Immature natural killer cell (primary cell): Measurements from ENCODE around the gene DIP2A. TPM values are rescaled to one million over a fixed set of nuclear protein-coding genes. Genes with fewer than 3 reads are reported as not detected.
A peak's percentile ranks its signal among the peaks of the same experiment; 100 is the strongest.
"Not testable (repeated sequence)": the region's sequence is repeated elsewhere in the genome, so short reads cannot be mapped to it uniquely, and the experiment has no call there.

Experiments used
- DNase-seq, 3 donors: peaks; one replicate each; pipeline ENCODE4 v3.0.0; 2022; ENCODE audit warnings: mixed read lengths in 1 of 3
- H3K27ac Mint-ChIP-seq, 6 donors: one replicate each; pipeline ENCODE4 v1.8.0; 2020; ENCODE audit warnings: mixed read lengths in 6 of 6, mild to moderate bottlenecking in 5 of 6, inconsistent platforms in 4 of 6, moderate library complexity in 3 of 6
- H3K27me3 Mint-ChIP-seq, 3 donors: one replicate each; pipeline ENCODE4 v1.8.0; 2020 to 2021; ENCODE audit warnings: low read depth in 3 of 3, mild to moderate bottlenecking in 3 of 3, mixed read lengths in 3 of 3, moderate library complexity in 3 of 3, inconsistent platforms in 1 of 3
- H3K36me3 Mint-ChIP-seq, 3 donors: one replicate each; pipeline ENCODE4 v1.8.0; 2020; ENCODE audit warnings: mixed read lengths in 3 of 3, inconsistent platforms in 2 of 3, mild to moderate bottlenecking in 2 of 3
- H3K4me1 Mint-ChIP-seq, 2 donors: one replicate each; pipeline ENCODE4 v1.8.0; 2020; ENCODE audit warnings: inconsistent platforms in 2 of 2, mild to moderate bottlenecking in 2 of 2, mixed read lengths in 2 of 2, moderate library complexity in 1 of 2
- H3K4me3 Mint-ChIP-seq, 5 donors: one replicate each; pipeline ENCODE4 v1.8.0; 2020; ENCODE audit warnings: mild to moderate bottlenecking in 5 of 5, mixed read lengths in 5 of 5, inconsistent platforms in 3 of 5, moderate library complexity in 3 of 5
- H3K9me3 Mint-ChIP-seq, 6 donors: one replicate each; pipeline ENCODE4 v1.8.0; 2020; ENCODE audit warnings: mild to moderate bottlenecking in 6 of 6, mixed read lengths in 6 of 6, inconsistent platforms in 4 of 6, moderate library complexity in 3 of 6
- polyA plus RNA-seq, 3 donors: library from polyadenylated mRNA; unstranded; fragments of 300-500 nt; fragmentation: Illumina TruSeq; gene quantifications; one replicate each; pipeline ENCODE4 v1.2.3, GENCODE V29; 2021

DIP2A gene
- polyA plus RNA-seq, 3 donors from 2014 or later, result 23.1 to 64.8 (median 26.9) TPM

GRCh38 chr21:46428286-46428685 lies 30.4 kb upstream of the DIP2A start:
- Mint-ChIP-seq H3K27me3 (peaks cover 15 to 32% (median 26%) of the 10 kb centered on the region in 3 donors), H3K27ac (peak overlapping the region in 2 of 6 donors; percentile 12 to 28), H3K4me3 (no peak overlapping the region), H3K4me1 (peaks cover 24 to 28% of the 10 kb centered on the region in 2 donors), H3K36me3 (peaks cover 18 to 30% (median 21%) of the 10 kb centered on the region in 3 donors), H3K9me3 (no peaks in the 10 kb centered on the region)
- no peak for DNase-seq

- peaks cover 11 to 26% (median 20%) of the 10 kb centered on the region in 3 donors for H3K27me3 Mint-ChIP-seq
- peak overlapping the region in 5 of 6 donors; percentile 28 to 78 (median 64) for H3K27ac Mint-ChIP-seq
- peaks cover 18 to 30% (median 21%) of the 10 kb centered on the region in 3 donors for H3K36me3 Mint-ChIP-seq
- no peaks in the 10 kb centered on the region for H3K9me3 Mint-ChIP-seq
- no peak overlapping the region for H3K4me3 Mint-ChIP-seq
- no peak for DNase-seq
- H3K4me1 Mint-ChIP-seq, result peaks cover 17 to 22% of the 10 kb centered on the region in 2 donors
Measured at GRCh38 chr21:46428987-46429710, 29.5 kb upstream of the DIP2A start.

GRCh38 chr21:46429754-46430681 lies 28.7 kb upstream of the DIP2A start:
- Mint-ChIP-seq H3K27me3 (peaks cover 5 to 19% (median 13%) of the 10 kb centered on the region in 3 donors), H3K4me3 (no peak overlapping the region), H3K4me1 (peaks cover 10 to 16% of the 10 kb centered on the region in 2 donors), H3K36me3 (peaks cover 18 to 36% (median 27%) of the 10 kb centered on the region in 3 donors), H3K9me3 (no peaks in the 10 kb centered on the region), H3K27ac (peak overlapping the region; percentile 28 to 81 (median 58))
- DNase-seq, result no peak

GRCh38 chr21:46431448-46431847 lies 27.2 kb upstream of the DIP2A start:
- H3K4me3 Mint-ChIP-seq, result no peak overlapping the region
- peak overlapping the region in 4 of 6 donors; percentile 68 to 83 (median 79) for H3K27ac Mint-ChIP-seq
- peaks cover 0 to 10% (median 5%) of the 10 kb centered on the region in 3 donors for H3K27me3 Mint-ChIP-seq
- no peaks in the 10 kb centered on the region for H3K9me3 Mint-ChIP-seq
- H3K36me3 Mint-ChIP-seq, result peaks cover 18 to 37% (median 28%) of the 10 kb centered on the region in 3 donors
- peaks cover 0 to 7% of the 10 kb centered on the region in 2 donors for H3K4me1 Mint-ChIP-seq
- no peak for DNase-seq

GRCh38 chr21:46431884-46432488 lies 26.7 kb upstream of the DIP2A start:
- H3K4me1 Mint-ChIP-seq, result peaks cover 1 to 4% of the 10 kb centered on the region in 2 donors
- peaks cover 0 to 10% (median 4%) of the 10 kb centered on the region in 3 donors for H3K27me3 Mint-ChIP-seq
- peak overlapping the region in 1 of 5 donors; percentile 15 for H3K4me3 Mint-ChIP-seq
- H3K9me3 Mint-ChIP-seq, result no peaks in the 10 kb centered on the region
- peak in 1 of 3 donors; percentile 6 for DNase-seq
- H3K27ac Mint-ChIP-seq, result peak overlapping the region; percentile 29 to 83 (median 52)
- H3K36me3 Mint-ChIP-seq, result peaks cover 18 to 38% (median 29%) of the 10 kb centered on the region in 3 donors

- peaks cover 21 to 44% (median 36%) of the 10 kb centered on the region in 3 donors for H3K36me3 Mint-ChIP-seq
- H3K27ac Mint-ChIP-seq, result peak overlapping the region in 4 of 6 donors; percentile 45 to 68 (median 48)
- not testable (repeated sequence) for H3K4me1 Mint-ChIP-seq, H3K9me3 Mint-ChIP-seq, H3K27me3 Mint-ChIP-seq, H3K4me3 Mint-ChIP-seq, DNase-seq
Measured at GRCh38 chr21:46433116-46433515, 25.6 kb upstream of the DIP2A start.

GRCh38 chr21:46434322-46434958 lies 24.3 kb upstream of the DIP2A start:
- Mint-ChIP-seq H3K27me3 (peaks cover 0 to 4% (median 2%) of the 10 kb centered on the region in 3 donors), H3K36me3 (peaks cover 21 to 50% (median 36%) of the 10 kb centered on the region in 3 donors), H3K9me3 (no peaks in the 10 kb centered on the region), H3K4me1 (peaks cover 8 to 9% of the 10 kb centered on the region in 2 donors), H3K4me3 (no peak overlapping the region), H3K27ac (peak overlapping the region in 5 of 6 donors; percentile 12 to 76 (median 24))
- no peak for DNase-seq

GRCh38 chr21:46435786-46436227 lies 22.9 kb upstream of the DIP2A start:
- no peaks in the 10 kb centered on the region for H3K9me3 Mint-ChIP-seq
- H3K27me3 Mint-ChIP-seq, result peaks cover 0 to 4% (median 2%) of the 10 kb centered on the region in 3 donors
- H3K36me3 Mint-ChIP-seq, result peaks cover 16 to 52% (median 32%) of the 10 kb centered on the region in 3 donors
- H3K4me1 Mint-ChIP-seq, result peaks cover 8 to 9% of the 10 kb centered on the region in 2 donors
- peak overlapping the region in 2 of 6 donors; percentile 7 to 17 for H3K27ac Mint-ChIP-seq
- no peak overlapping the region for H3K4me3 Mint-ChIP-seq
- DNase-seq, result no peak

GRCh38 chr21:46436621-46437020 lies 22.1 kb upstream of the DIP2A start:
- Mint-ChIP-seq H3K36me3 (peaks cover 11 to 52% (median 28%) of the 10 kb centered on the region in 3 donors), H3K4me1 (peaks cover 7 to 9% of the 10 kb centered on the region in 2 donors), H3K4me3 (no peak overlapping the region), H3K27me3 (peaks cover 0 to 4% (median 2%) of the 10 kb centered on the region in 3 donors), H3K27ac (no peak overlapping the region), H3K9me3 (no peaks in the 10 kb centered on the region)
- no peak for DNase-seq

- DNase-seq, result no peak
- Mint-ChIP-seq H3K4me3 (no peak overlapping the region), H3K27ac (peak overlapping the region in 5 of 6 donors; percentile 23 to 82 (median 72)), H3K36me3 (peaks cover 7 to 47% (median 23%) of the 10 kb centered on the region in 3 donors), H3K4me1 (peaks cover 7 to 9% of the 10 kb centered on the region in 2 donors), H3K9me3 (no peaks in the 10 kb centered on the region), H3K27me3 (peaks cover 0 to 2% (median 2%) of the 10 kb centered on the region in 3 donors)
Measured at GRCh38 chr21:46437096-46437498, 21.6 kb upstream of the DIP2A start.

- peaks cover 6 to 46% (median 22%) of the 10 kb centered on the region in 3 donors for H3K36me3 Mint-ChIP-seq
- H3K4me3 Mint-ChIP-seq, result no peak overlapping the region
- peaks cover 7 to 9% of the 10 kb centered on the region in 2 donors for H3K4me1 Mint-ChIP-seq
- H3K9me3 Mint-ChIP-seq, result no peaks in the 10 kb centered on the region
- peak overlapping the region in 5 of 6 donors; percentile 23 to 82 (median 56) for H3K27ac Mint-ChIP-seq
- no peak for DNase-seq
- H3K27me3 Mint-ChIP-seq, result peaks cover 2% of the 10 kb centered on the region in 3 donors
Measured at GRCh38 chr21:46437511-46437910, 21.2 kb upstream of the DIP2A start.

GRCh38 chr21:46438241-46438640 lies 20.4 kb upstream of the DIP2A start:
- Mint-ChIP-seq H3K9me3 (no peaks in the 10 kb centered on the region), H3K27ac (no peak overlapping the region), H3K4me3 (no peak overlapping the region), H3K36me3 (peaks cover 10 to 50% (median 26%) of the 10 kb centered on the region in 3 donors), H3K4me1 (peaks cover 7 to 9% of the 10 kb centered on the region in 2 donors), H3K27me3 (peaks cover 2 to 5% (median 2%) of the 10 kb centered on the region in 3 donors)
- no peak for DNase-seq
